GM12873 (cell line): Measurements from ENCODE around the gene MYO9A.

Source experiments
- CTCF ChIP-seq: IDR thresholded peaks from 2 replicates; pipeline ENCODE4 v1.5.1; 2012; ENCODE audit warnings: low read depth, mild to moderate bottlenecking, moderate library complexity, low read length, control low read depth; ENCODE audit not compliant: insufficient read depth; ENCODE audit errors: missing control alignments

MYO9A gene

DNA sequence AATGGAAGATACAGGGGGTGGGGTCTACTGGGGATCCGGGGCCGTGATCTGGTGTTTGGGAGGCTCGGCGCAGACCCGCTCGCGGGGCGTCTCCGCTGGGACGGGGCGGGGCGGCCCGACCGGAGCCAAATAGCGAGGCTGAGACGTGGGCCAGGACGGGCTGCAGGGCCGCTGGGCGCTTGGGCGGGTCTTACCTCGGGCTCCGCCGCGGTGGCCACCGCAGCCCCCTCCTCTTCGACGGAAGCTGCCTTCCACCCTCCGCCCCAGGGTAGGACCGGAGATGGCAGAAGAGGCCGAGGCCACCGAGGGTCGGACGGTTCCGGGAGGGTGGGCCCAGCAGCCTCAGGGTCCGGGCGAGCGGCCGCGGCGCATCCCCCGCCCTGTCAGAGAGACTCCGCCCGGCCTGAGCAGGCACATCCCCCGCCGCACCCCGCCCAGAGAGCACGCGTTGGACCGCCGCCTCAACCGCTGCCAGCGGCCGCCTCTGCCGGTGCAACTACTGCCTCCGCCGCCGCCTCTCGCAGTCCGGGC, 399 bp downstream of the MYO9A start:
- TF ChIP-seq CTCF = no peak

- TF ChIP-seq CTCF = no peak
Observed at GRCh38 chr15:72116731-72117485, 1.0 kb downstream of the MYO9A start.

GRCh38 chr15:72113347-72114031, 4.5 kb downstream of the MYO9A start:
- TF ChIP-seq CTCF = no peak

DNA sequence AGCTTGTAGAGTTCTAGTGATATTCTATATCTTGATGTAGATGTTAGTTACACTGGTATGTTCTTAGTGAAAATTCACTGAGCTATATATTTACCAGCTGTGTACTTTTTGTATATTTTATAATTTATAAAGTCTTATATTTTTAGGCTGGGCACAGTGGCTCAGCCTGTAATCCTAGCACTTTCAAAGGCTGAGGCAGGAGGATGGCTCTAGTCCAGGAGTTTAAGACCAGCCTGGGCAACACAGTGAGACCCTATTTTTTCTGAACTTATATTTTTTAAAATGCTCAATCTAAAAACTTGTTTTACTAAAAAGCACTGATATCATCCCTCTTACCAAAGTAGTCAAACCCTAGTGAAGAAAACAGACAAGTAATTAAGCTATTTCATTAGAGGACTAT, 5.1 kb downstream of the MYO9A start:
- TF ChIP-seq CTCF = no peak

GRCh38 chr15:72112116-72112515, 5.8 kb downstream of the MYO9A start:
- TF ChIP-seq CTCF = no peak

- no peak for TF ChIP-seq CTCF
Observed at GRCh38 chr15:72110355-72110754, 7.6 kb downstream of the MYO9A start.

GRCh38 chr15:72106068-72106467, 11.9 kb downstream of the MYO9A start:
- TF ChIP-seq CTCF = no peak
